Eye (tissue), 1 donor: ENCODE measurements around the gene TPBGL.

Source experiments
- DNase-seq: peaks from one replicate; pipeline ENCODE4 v3.0.0-alpha.2; 2015

The TPBGL gene

DNA sequence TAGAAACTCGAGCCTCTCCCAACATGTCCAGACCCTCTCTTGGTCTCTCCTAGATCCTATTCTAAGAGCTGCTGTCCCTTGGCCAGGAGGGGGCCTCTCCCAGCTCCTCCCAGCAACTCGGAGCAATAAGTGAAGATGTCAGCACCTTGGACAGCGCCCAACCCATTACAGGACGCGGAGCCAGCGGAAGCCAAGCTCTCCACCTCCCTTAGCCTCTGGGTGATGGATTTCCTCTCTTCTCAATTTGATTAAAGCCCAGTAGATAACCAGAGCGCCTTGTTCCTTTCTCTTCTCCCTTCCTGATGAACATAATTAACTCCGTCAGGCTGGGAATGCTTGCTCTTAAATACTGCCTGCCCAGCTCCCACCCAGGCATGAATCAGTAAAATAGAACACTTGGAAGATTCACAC lies 26.2 kb upstream of the TPBGL start:
- DNase-seq = peak; percentile 93

- no peak for DNase-seq
Measured at GRCh38 chr11:75214843-75215242, 25.7 kb upstream of the TPBGL start.

- DNase-seq = no peak
Measured at GRCh38 chr11:75219869-75220268, 20.7 kb upstream of the TPBGL start.

DNA sequence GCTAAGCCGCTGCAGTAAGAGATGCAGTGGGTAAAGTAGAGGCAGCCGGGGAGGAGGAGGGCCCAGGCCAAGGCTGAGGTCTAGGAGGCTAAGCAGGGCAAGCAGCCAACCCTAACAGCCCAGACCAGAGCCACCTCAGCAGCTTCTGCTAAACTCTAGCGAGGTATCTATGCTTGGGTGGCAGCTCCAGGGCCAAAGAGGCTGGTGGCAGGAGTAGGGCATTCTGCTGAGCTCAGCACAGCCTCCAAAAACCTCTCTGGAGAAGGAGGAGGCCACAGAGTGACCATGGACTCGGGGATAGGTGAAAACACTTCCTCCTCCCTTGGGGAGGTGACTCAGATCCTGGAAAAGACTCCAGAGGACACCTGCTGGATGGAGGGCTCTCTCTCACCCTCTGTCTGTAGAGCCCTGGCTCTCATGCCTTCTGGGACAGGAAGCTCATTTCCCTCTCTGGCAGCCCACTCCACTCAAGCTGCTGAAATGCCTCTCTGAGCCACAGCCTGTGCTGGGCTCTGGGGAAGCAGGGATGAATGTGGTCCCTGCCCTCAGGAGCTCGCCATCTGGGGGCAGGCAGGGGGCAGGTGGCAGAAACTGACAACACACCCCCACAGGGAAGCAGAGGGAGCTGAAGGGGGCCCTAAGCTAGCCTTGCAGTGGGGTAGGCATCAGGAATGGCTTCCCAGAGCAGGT lies 16.5 kb upstream of the TPBGL start:
- DNase-seq = no peak

GRCh38 chr11:75225794-75226193 lies 14.8 kb upstream of the TPBGL start:
- no peak for DNase-seq

DNA sequence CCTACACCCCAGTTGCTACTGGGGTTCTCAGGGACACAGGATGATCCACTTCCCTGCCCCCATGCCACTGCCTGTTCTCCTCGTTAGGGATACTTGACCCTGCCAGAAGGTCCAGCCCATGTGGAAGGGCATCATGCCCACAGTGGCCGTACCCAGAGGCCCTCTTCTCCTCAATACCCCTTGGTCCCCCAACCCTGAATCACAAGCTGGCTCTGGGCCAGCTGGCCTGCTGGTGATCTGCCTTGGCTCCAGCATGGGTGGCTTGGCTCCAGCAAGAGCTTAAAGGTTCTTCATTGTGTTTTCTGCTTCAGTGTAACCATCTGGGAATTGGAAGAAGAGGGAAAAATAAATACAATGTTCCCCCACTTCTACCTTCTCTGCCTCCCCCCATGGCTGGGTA lies 11.1 kb upstream of the TPBGL start:
- DNase-seq = no peak

GRCh38 chr11:75230621-75231020 lies 10.0 kb upstream of the TPBGL start:
- DNase-seq = no peak

- peak; percentile 86 for DNase-seq
Measured at GRCh38 chr11:75233754-75234172, 6.8 kb upstream of the TPBGL start.

DNA sequence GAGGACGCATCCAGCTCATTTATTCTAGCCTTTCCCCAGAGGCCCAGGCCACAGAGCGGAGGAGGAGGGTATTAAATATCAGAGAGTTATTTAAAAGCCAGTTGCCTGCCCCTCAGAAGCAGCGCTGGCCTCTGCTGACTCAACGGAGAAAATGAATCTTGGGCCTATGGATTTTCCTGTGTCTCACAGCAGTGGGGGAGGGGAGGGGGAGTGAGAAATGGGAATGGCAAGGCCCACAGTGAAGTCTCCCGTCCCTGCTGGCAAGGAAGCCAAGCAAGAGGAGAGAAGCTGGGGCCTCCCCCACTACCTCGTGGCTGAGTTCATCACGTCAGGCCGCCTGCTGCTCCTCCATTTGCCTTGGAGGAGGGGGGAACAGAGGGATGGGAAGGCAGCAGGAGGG lies 4.5 kb upstream of the TPBGL start:
- peak; percentile 39 for DNase-seq

- DNase-seq = no peak
Measured at GRCh38 chr11:75237050-75237449, 3.5 kb upstream of the TPBGL start.

DNA sequence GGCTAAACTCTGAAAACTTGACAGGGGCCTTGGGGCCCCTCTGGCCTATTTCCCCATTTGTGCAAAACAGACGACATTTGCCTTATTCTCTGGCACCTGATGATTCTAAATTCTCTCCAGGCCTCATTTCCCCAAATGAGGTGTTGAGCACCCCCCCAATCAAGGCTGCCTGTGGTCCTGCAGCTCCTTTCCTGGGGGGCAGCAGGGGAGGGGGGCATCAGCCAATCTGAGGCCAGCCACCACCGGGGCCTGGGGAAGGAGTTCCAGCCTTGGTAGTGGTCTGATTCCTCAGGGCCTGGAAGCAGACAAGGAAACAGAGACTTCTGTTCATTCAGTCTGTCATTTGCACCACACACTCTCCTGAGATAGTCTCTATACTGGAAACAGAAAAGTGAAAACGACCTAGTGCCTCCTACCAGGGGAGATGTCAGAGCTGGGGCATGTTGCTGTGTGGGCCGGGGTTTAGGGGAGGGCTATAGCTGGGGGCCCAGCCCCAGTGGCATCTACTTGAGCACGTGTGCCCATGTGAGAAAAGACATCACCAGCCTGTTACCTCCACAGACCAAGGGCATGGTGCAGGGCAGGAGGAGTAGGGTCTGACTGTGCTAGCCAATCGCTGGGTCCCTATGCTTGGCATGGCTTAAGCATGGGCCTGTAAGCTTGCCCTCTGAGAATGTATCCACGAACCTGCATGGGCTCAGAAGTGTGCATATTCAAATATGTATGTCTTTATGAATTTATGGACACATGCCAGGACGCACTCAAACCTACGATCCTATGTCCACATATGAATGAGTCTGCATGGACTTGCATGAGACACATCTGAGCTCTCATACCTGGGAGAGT lies 1.8 kb upstream of the TPBGL start:
- DNase-seq = no peak

GRCh38 chr11:75239531-75240290 lies 863 bp upstream of the TPBGL start:
- DNase-seq = peak; percentile 7

DNA sequence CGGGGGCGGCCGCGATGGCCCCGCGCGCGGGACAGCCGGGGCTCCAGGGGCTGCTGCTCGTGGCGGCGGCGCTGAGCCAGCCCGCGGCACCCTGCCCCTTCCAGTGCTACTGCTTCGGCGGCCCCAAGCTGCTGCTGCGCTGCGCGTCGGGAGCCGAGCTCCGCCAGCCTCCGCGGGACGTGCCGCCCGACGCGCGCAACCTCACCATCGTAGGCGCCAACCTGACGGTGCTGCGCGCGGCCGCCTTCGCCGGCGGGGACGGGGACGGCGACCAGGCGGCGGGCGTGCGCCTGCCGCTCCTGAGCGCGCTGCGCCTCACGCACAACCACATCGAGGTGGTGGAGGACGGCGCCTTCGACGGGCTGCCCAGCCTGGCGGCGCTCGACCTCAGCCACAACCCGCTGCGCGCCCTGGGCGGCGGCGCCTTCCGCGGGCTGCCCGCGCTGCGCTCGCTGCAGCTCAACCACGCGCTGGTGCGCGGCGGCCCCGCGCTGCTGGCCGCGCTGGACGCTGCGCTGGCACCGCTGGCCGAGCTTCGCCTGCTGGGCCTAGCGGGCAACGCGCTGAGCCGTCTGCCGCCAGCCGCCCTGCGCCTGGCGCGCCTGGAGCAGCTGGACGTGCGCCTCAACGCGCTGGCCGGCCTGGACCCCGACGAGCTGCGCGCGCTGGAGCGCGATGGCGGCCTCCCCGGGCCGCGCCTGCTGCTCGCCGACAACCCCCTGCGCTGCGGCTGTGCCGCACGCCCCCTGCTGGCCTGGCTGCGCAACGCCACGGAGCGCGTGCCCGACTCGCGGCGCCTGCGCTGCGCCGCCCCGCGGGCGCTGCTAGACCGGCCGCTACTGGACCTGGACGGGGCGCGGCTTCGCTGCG lies 697 bp downstream of the TPBGL start:
- DNase-seq = peak; percentile 95

DNA sequence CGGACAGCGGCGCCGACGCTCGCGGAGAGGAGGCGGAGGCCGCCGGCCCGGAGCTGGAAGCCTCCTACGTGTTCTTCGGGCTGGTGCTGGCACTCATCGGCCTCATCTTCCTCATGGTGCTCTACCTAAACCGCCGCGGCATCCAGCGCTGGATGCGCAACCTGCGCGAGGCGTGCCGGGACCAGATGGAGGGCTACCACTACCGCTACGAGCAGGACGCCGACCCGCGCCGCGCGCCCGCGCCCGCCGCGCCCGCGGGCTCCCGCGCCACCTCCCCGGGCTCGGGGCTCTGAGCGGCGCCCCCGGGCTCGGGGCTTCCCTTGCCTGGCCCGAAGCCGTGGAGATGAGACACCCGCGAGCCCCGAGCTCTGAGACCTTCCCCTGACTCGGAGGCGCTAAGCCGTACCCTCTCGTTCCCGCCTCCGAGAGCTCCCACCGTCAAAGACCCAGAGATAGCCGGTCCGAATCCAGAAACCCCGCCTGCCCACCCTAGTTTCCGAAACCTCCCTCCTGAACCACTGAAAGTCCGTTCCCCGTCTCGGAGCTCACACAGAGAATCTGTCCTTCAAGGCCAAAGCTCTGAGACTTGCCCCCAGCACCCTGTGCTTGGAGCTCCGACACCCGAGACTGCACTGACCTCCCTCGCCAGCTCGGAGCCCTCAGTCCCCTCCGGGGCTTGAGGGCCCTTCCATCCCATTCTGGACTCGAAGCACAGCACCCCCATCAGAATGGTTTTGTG lies 1.5 kb downstream of the TPBGL start:
- no peak for DNase-seq

DNA sequence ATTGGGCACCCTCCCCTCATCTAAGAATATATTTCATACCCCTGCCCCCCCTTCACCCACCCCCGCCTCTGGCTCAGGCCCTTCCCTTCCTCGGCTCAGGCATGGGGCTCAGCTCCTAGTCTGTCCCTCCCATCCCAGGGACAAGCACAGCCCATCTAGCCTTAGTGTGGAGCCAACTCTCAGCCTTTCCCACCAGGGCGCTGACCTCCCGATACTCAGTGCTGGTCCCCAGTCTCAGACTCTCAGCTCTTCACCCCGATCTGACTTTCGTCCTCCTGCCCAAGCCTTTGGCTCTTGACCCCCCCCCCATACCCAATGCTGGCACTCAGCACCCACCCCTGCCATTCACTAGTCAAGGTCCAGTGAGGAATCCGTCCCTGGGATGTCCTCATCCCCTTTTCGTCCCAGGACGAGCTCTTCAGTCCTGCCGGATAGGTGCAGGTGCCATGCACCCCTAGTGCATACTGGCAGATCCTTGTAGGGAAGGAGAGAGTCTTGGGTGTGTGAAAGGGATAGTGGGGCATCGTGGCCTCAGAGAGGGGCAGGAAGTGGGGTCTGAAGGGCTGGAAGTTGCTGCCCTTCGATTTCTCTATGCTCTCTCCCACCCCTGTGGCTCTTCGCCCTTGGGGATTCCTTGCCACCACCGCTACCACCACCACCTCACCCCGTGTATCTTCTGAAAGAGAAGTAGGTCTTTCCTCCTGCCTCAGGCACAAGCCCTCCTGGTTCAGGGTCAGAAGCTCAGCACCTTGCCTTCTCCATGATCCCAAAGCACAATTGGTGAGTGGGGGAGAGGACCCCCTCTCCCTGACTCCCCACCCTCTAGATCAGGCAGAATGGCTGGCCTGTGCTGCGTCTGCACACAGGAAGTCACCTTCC lies 2.4 kb downstream of the TPBGL start:
- no peak for DNase-seq

DNA sequence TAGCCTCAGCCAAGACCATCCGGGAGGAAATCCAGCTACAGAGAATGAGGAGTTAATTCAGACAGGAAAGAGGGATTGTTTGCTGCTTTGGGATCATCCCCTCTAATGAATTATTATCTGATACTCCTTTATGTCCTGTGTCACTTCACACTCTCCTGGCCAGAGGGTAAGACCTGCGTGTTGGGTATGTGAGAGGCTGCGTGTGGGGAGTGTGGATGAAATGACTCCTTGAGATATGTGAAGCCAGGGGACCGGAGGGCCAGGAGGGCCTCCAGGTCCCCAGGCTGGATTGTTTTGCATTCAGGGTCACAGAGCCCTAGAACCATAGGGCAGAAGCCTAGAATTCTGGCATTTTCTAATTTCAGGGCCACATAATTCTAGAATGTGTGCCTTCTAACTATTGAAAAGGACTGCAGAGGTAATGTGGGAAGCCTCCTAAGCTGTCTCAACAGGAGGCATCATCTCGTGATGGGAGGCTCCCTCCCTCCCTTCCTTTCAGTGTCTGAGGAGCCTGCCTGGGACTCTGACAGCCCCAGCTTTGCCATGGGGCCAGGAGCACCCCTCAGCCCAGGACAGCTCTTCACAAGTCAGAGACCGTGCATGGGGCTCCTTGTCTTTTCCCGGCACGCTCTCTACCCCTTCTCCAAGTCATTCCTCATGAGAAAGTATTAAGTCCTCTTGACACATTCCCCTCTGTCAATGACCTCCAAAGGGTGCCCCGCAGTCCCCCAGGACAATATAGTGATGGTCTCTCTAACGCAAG lies 3.7 kb downstream of the TPBGL start:
- no peak for DNase-seq

GRCh38 chr11:75245356-75246005 lies 4.9 kb downstream of the TPBGL start:
- no peak for DNase-seq

DNA sequence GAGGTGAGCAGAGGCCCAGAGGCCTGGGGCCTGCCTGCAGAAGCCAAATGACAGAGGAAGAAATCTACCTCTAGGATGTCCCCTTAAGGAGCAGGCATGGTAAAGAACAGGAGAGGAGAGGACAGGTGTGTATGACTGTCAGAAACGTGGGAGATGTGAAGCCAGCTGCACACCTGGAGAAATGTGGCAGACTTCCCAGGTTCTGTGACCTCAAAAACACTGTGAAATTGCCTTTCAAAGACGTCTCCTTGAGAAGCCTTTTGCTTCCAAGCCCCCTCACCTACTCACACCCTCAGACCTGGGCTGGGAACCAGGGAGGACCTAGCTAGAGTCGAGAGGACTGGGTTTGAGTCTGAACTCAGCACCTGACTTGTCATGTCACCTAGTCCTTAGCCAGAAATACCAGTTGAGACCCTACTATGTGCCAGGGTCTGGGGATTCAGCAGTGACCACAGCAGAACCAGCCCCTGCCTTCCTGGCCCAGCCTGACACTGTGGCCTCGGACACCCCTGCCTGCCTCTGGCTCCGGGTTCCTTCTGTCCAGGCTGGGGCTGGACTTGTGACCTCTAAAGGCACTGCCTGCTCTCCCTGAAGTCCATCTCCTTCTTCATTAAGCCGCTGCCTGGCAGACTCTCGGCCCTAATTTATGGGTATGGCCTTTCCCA lies 5.6 kb downstream of the TPBGL start:
- no peak for DNase-seq
